ENCODE data around the gene GIPC2. TPM values are rescaled to one million over a fixed set of nuclear protein-coding genes. Genes with fewer than 3 reads are reported as not detected.

GIPC2 gene
- total and polyA plus RNA-seq, 2 donors (not counting 1 experiment from before 2014, with no cell fraction given) = not detected

DNA sequence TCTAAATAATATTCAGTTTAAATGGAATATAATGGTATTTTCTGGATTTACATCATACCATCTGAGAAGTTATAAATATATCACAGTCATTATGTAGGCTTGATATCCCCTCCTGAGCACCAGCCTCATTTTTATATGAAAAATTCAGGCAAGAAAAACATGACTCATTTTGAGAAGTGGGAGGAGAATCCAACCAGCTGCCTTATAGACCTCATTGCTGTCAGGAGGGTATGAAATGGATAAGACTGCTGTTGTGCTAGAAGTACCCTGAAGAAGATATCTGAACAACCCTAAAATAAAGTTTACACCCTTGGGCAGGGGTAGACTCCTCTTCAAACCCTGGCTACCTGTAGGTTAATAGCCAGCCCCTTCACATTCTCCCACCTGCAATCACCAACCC is 8.8 kb downstream of the GIPC2 start:
- DNase-seq = no peak
- intact Hi-C loops (cut with micrococcal nuclease) = no loop called here
- no peaks in the 10 kb centered on the region for H3K9me3 ChIP-seq (ENCODE audit: control extremely low read depth in 1 of 3, control insufficient read depth in 2 of 3, insufficient read depth in 1 of 3, low read length in 2 of 3)
- H3K9ac ChIP-seq (ENCODE audit: low read length) = no peak overlapping the region
- Mint-ChIP-seq H3K27ac (no peak overlapping the region), H3K4me1 (no peaks in the 10 kb centered on the region), H3K4me3 (no peak overlapping the region), H3K27me3 (peaks cover 14% of the 10 kb centered on the region), H3K9me3 (ENCODE audit: insufficient read depth) (no peaks in the 10 kb centered on the region)
- no peak overlapping the region for H3K27ac ChIP-seq (ENCODE audit: low read length in 2 of 2)
- H3K4me3 ChIP-seq (ENCODE audit: control extremely low read depth in 1 of 5, extremely low read depth in 1 of 5, insufficient read depth in 1 of 5, low read depth in 2 of 5, low read length in 4 of 5) = no peak overlapping the region
- no peaks in the 10 kb centered on the region for H4K20me1 ChIP-seq (ENCODE audit: control insufficient read depth, insufficient read depth, low read length, poor library complexity, severe bottlenecking)
- no peak for ATAC-seq (ENCODE audit: low read depth)
- no peak overlapping the region for H2AFZ ChIP-seq (ENCODE audit: insufficient read depth, low read depth, low read length, poor library complexity, severe bottlenecking)
- no peak for TF ChIP-seq EZH2 (IDR thresholded peaks at IDR 0.05; ENCODE audit: borderline replicate concordance, insufficient read depth, low read depth, low read length, poor library complexity, severe bottlenecking)
- TF ChIP-seq, protein P1, sequence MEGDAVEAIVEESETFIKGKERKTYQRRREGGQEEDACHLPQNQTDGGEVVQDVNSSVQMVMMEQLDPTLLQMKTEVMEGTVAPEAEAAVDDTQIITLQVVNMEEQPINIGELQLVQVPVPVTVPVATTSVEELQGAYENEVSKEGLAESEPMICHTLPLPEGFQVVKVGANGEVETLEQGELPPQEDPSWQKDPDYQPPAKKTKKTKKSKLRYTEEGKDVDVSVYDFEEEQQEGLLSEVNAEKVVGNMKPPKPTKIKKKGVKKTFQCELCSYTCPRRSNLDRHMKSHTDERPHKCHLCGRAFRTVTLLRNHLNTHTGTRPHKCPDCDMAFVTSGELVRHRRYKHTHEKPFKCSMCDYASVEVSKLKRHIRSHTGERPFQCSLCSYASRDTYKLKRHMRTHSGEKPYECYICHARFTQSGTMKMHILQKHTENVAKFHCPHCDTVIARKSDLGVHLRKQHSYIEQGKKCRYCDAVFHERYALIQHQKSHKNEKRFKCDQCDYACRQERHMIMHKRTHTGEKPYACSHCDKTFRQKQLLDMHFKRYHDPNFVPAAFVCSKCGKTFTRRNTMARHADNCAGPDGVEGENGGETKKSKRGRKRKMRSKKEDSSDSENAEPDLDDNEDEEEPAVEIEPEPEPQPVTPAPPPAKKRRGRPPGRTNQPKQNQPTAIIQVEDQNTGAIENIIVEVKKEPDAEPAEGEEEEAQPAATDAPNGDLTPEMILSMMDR (IDR thresholded peaks at IDR 0.05) = no peak
- CTCF ChIA-PET = no interaction called here
- H3K36me3 ChIP-seq (replicated peaks in 1 of 2; ENCODE audit: control extremely low read depth in 1 of 2, control insufficient read depth in 1 of 2, extremely low read depth in 1 of 2, insufficient read depth in 2 of 2, low read length in 1 of 2) = no peaks in the 10 kb centered on the region
- H3K79me2 ChIP-seq (ENCODE audit: control insufficient read depth, insufficient read depth, low read length) = no peaks in the 10 kb centered on the region
- peaks cover 0 to 2% (median 0%) of the 10 kb centered on the region in 4 experiments for H3K27me3 ChIP-seq (replicated peaks in 1 of 4; ENCODE audit: control extremely low read depth in 1 of 4, control insufficient read depth in 3 of 4, insufficient read depth in 4 of 4, low read length in 3 of 4)
- no peaks in the 10 kb centered on the region for H3K4me1 ChIP-seq (ENCODE audit: control insufficient read depth in 2 of 2, insufficient read depth in 2 of 2, low read length in 2 of 2)
- no peak overlapping the region for H3K4me2 ChIP-seq (replicated peaks; ENCODE audit: low read depth, low read length, poor library complexity, severe bottlenecking)
- POLR2A ChIA-PET = no interaction called here

DNA sequence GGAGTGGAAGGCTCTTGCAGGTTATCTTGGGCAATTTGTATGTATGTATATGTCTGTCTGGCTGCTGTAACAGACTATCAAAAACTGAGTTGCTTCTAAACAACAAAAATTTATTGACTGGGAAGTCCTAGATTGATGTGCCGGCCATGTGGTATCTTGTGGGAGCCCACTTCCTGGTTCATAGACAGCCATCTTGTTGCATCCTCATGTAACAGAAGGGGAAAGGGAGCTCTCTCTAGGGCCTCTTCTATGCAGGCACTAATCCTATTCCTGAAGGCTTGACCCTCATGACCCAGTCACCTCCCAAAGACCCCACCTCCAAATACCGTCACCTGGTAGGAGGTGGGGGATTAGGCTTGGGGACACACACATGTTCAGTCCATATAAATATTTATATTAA is 9.2 kb downstream of the GIPC2 start:
- Histone ChIP-seq H2AFZ (ENCODE audit: insufficient read depth, low read depth, low read length, poor library complexity, severe bottlenecking) (no peak overlapping the region), H3K4me1 (ENCODE audit: control insufficient read depth in 2 of 2, insufficient read depth in 2 of 2, low read length in 2 of 2) (no peaks in the 10 kb centered on the region), H3K36me3 (replicated peaks in 1 of 2; ENCODE audit: control extremely low read depth in 1 of 2, control insufficient read depth in 1 of 2, extremely low read depth in 1 of 2, insufficient read depth in 2 of 2, low read length in 1 of 2) (no peaks in the 10 kb centered on the region), H4K20me1 (ENCODE audit: control insufficient read depth, insufficient read depth, low read length, poor library complexity, severe bottlenecking) (no peaks in the 10 kb centered on the region), H3K27ac (ENCODE audit: low read length in 2 of 2) (no peak overlapping the region), H3K27me3 (replicated peaks in 1 of 4; ENCODE audit: control extremely low read depth in 1 of 4, control insufficient read depth in 3 of 4, insufficient read depth in 4 of 4, low read length in 3 of 4) (no peaks in the 10 kb centered on the region), H3K79me2 (ENCODE audit: control insufficient read depth, insufficient read depth, low read length) (no peaks in the 10 kb centered on the region), H3K4me2 (replicated peaks; ENCODE audit: low read depth, low read length, poor library complexity, severe bottlenecking) (no peak overlapping the region), H3K9ac (ENCODE audit: low read length) (no peak overlapping the region), H3K4me3 (ENCODE audit: control extremely low read depth in 1 of 5, extremely low read depth in 1 of 5, insufficient read depth in 1 of 5, low read depth in 2 of 5, low read length in 4 of 5) (no peak overlapping the region), H3K9me3 (ENCODE audit: control extremely low read depth in 1 of 3, control insufficient read depth in 2 of 3, insufficient read depth in 1 of 3, low read length in 2 of 3) (no peaks in the 10 kb centered on the region)
- Mint-ChIP-seq H3K4me1 (no peaks in the 10 kb centered on the region), H3K9me3 (ENCODE audit: insufficient read depth) (no peaks in the 10 kb centered on the region), H3K27ac (no peak overlapping the region), H3K27me3 (peaks cover 14% of the 10 kb centered on the region), H3K4me3 (no peak overlapping the region)
- CTCF ChIA-PET = no interaction called here
- POLR2A ChIA-PET = no interaction called here
- WGBS (ENCODE audit: insufficient coverage) = no CpG with 5 or more reads among the region's 2 CpGs
- ATAC-seq (ENCODE audit: low read depth) (no peak), DNase-seq (no peak)
- TF ChIP-seq EZH2 (IDR thresholded peaks at IDR 0.05; ENCODE audit: borderline replicate concordance, insufficient read depth, low read depth, low read length, poor library complexity, severe bottlenecking) = no peak
- TF ChIP-seq, protein P1 (IDR thresholded peaks at IDR 0.05) = no peak
- intact Hi-C loops (cut with micrococcal nuclease) = no loop called here

Measured in B cell (primary cell).